ENCODE data around the gene CFAP298. TPM values are rescaled to one million over a fixed set of nuclear protein-coding genes. Genes with fewer than 3 reads are reported as not detected.

Gene CFAP298
- total and polyA plus RNA-seq, 9 donors, result 18.6 to 39.5 (median 28.0) TPM

GRCh38 chr21:32569261-32570230, 42.6 kb downstream of the CFAP298 start:
- peaks cover 4% of the 10 kb centered on the region for H3K4me1 ChIP-seq (ENCODE audit: insufficient read depth)
- H3K9me3 ChIP-seq, result no peaks in the 10 kb centered on the region
- H3K27ac ChIP-seq, result peak overlapping the region; percentile 26 to 77
- TF ChIP-seq CTCF (IDR thresholded peaks at IDR 0.05) (peak; percentile 68 to 75 (median 75)), POLR2A (IDR thresholded peaks at IDR 0.05) (no peak)
- DNase-seq, result peak; percentile 71 to 86 (median 80)
- H3K4me3 ChIP-seq, result peak overlapping the region; percentile 48
- H3K27me3 ChIP-seq, result no peaks in the 10 kb centered on the region
- H3K36me3 ChIP-seq, result no peaks in the 10 kb centered on the region
- intact Hi-C loops (cut with DNase I), result loop anchor here in 3 of 4 donors (2.0 to 10.0 kb wide), 4 partner anchors 115 to 275 kb away; partner anchors contain the start of gene MRAP (in 1 of the 3)
- WGBS, 3 donors, result 2 to 3% (median 3%) methylated on average over 57 to 61 of the region's 61 CpGs

- TF ChIP-seq EP300 (IDR thresholded peaks at IDR 0.05), result no peak
- TF ChIP-seq POLR2A (IDR thresholded peaks at IDR 0.05), result no peak
- TF ChIP-seq CTCF (IDR thresholded peaks at IDR 0.05), result no peak
- Histone ChIP-seq H3K27ac (no peak overlapping the region), H3K9me3 (no peaks in the 10 kb centered on the region), H3K4me1 (ENCODE audit: insufficient read depth) (peaks cover 4% of the 10 kb centered on the region), H3K27me3 (no peaks in the 10 kb centered on the region), H3K36me3 (no peaks in the 10 kb centered on the region), H3K4me3 (no peak overlapping the region)
- 94 to 99% (median 95%) methylated on average over 8 of the region's 8 CpGs for WGBS, 3 donors
- intact Hi-C loops (cut with DNase I), result loop anchor here in 2 of 4 donors (2.0 to 10.0 kb wide), 3 partner anchors 113 to 169 kb away; no protein-coding TSS in a partner anchor
- DNase-seq, result peak in 1 of 5 donors; percentile 34
Observed at GRCh38 chr21:32567626-32568025, 44.6 kb downstream of the CFAP298 start.

- DNase-seq, result no peak
- no peak overlapping the region for H3K4me3 ChIP-seq
- H3K9me3 ChIP-seq, result no peaks in the 10 kb centered on the region
- H3K36me3 ChIP-seq, result no peaks in the 10 kb centered on the region
- no peak for TF ChIP-seq POLR2A (IDR thresholded peaks at IDR 0.05)
- no peak for TF ChIP-seq CTCF (IDR thresholded peaks at IDR 0.05)
- no peak for TF ChIP-seq EP300 (IDR thresholded peaks at IDR 0.05)
- intact Hi-C loops (cut with DNase I), result loop anchor here in 2 of 4 donors (5.0 to 10.0 kb wide), 2 partner anchors 112 to 165 kb away; no protein-coding TSS in a partner anchor
- H3K27me3 ChIP-seq, result no peaks in the 10 kb centered on the region
- H3K27ac ChIP-seq, result no peak overlapping the region
- WGBS, 3 donors, result 82 to 86% (median 84%) methylated on average over 5 of the region's 5 CpGs
- H3K4me1 ChIP-seq (ENCODE audit: insufficient read depth), result peaks cover 4% of the 10 kb centered on the region
Observed at GRCh38 chr21:32566741-32567389, 45.3 kb downstream of the CFAP298 start.

GRCh38 chr21:32565856-32566465, 46.2 kb downstream of the CFAP298 start:
- Histone ChIP-seq H3K4me3 (no peak overlapping the region), H3K27ac (no peak overlapping the region), H3K27me3 (no peaks in the 10 kb centered on the region), H3K9me3 (no peaks in the 10 kb centered on the region), H3K36me3 (no peaks in the 10 kb centered on the region), H3K4me1 (ENCODE audit: insufficient read depth) (peaks cover 4% of the 10 kb centered on the region)
- TF ChIP-seq EP300 (IDR thresholded peaks at IDR 0.05) (no peak), POLR2A (IDR thresholded peaks at IDR 0.05) (no peak), CTCF (IDR thresholded peaks at IDR 0.05) (no peak)
- 68 to 88% (median 69%) methylated on average over 2 of the region's 2 CpGs for WGBS, 3 donors
- intact Hi-C loops (cut with DNase I), result loop anchor here in 2 of 4 donors (5.0 to 10.0 kb wide), 2 partner anchors 111 to 164 kb away; no protein-coding TSS in a partner anchor
- DNase-seq, result no peak

Data from ovary (tissue), 9 donors.